ENCODE data around the gene FBXO34.

- TF ChIP-seq POLR2A (IDR thresholded peaks at IDR 0.05) = no peak
- TF ChIP-seq CTCF (IDR thresholded peaks at IDR 0.05) = no peak
Measured at GRCh38 chr14:55329999-55330710, 58.9 kb downstream of the FBXO34 start.
